Caco-2 (cell line): ENCODE data around the gene SULT2B1. TPM values are rescaled to one million over a fixed set of nuclear protein-coding genes. Genes with fewer than 3 reads are reported as not detected.
A peak's percentile ranks its signal among the peaks of the same experiment; 100 is the strongest.
"Not testable (repeated sequence)": the region's sequence is repeated elsewhere in the genome, so short reads cannot be mapped to it uniquely, and the experiment has no call there.

Experiments
- BruUV-seq: library from RNA; stranded (reverse); fragments of 400-500 nt; replicated peaks from 2 replicates; lab custom pipeline; 2021; lab: Mats Ljungman, UMichigan
- CTCF ChIA-PET: fragments of 300-600 bp; sonication (Branson Sonifier 250); formaldehyde crosslinking; loops from one replicate; lab custom pipeline; 2022; ENCODE audit warnings: antibody characterized with exemption; lab: Charles Lee
- POLR2A ChIA-PET: fragments of 300-600 bp; sonication (Branson Sonifier 250); formaldehyde crosslinking; loops from one replicate; lab custom pipeline; 2022; ENCODE audit warnings: antibody characterized with exemption; lab: Charles Lee
- DNase-seq, 2 experiments: peaks; one replicate each; pipeline versions ENCODE4 v3.0.0 to v3.0.0-alpha.2; 2020 to 2022
- H3K27me3 ChIP-seq: replicated peaks from 2 replicates; pipeline ENCODE4 v1.6.0; 2011; ENCODE audit warnings: low read length; ENCODE audit not compliant: control insufficient read depth, insufficient read depth
- H3K36me3 ChIP-seq: 2 replicates; pipeline ENCODE4 v1.5.1; 2011; ENCODE audit warnings: low read length; ENCODE audit not compliant: control insufficient read depth, insufficient read depth
- H3K4me1 ChIP-seq: fragments of 250-450 bp; sonication (Bioruptor Pico); 2 replicates; pipeline ENCODE4 v1.5.1; 2020; ENCODE audit warnings: mild to moderate bottlenecking
- H3K4me3 ChIP-seq: 2 replicates; pipeline ENCODE4 v1.5.1; 2011; ENCODE audit warnings: low read depth, mild to moderate bottlenecking, control low read depth, low read length
- H3K9me3 ChIP-seq: fragments of 250-450 bp; sonication (Bioruptor Pico); 2 replicates; pipeline ENCODE4 v1.5.1; 2020; ENCODE audit warnings: mild to moderate bottlenecking, moderate library complexity
- H3K27ac Mint-ChIP-seq: one replicate; pipeline ENCODE4 v1.8.0; 2022; ENCODE audit warnings: mixed read lengths; ENCODE audit not compliant: unreplicated experiment
- H3K27me3 Mint-ChIP-seq: one replicate; pipeline ENCODE4 v1.8.0; 2022; ENCODE audit warnings: mixed read lengths; ENCODE audit not compliant: insufficient read depth, unreplicated experiment
- H3K36me3 Mint-ChIP-seq: one replicate; pipeline ENCODE4 v1.8.0; 2022; ENCODE audit warnings: mild to moderate bottlenecking, mixed read lengths; ENCODE audit not compliant: insufficient read depth, unreplicated experiment
- H3K4me1 Mint-ChIP-seq: one replicate; pipeline ENCODE4 v1.8.0; 2022; ENCODE audit warnings: low read depth, mixed read lengths; ENCODE audit not compliant: unreplicated experiment
- H3K4me3 Mint-ChIP-seq: one replicate; pipeline ENCODE4 v1.8.0; 2022; ENCODE audit warnings: mild to moderate bottlenecking, moderate library complexity, mixed read lengths; ENCODE audit not compliant: unreplicated experiment
- H3K9me3 Mint-ChIP-seq: one replicate; pipeline ENCODE4 v1.8.0; 2022; ENCODE audit warnings: mixed read lengths; ENCODE audit not compliant: unreplicated experiment
- intact Hi-C: fragments of 100-400 bp; cut with micrococcal nuclease; formaldehyde crosslinking; loops from one replicate; pipeline ENCODE4 v1.10.0; 2022; ENCODE audit not compliant: unreplicated experiment
- total RNA-seq: library from RNA; stranded (reverse); gene quantifications from 2 replicates; pipeline ENCODE4 v1.2.3, GENCODE V29; 2022
- TF ChIP-seq, protein P1 (sequence below), 2 experiments: fragments of 200-600 bp in 1 of 2; IDR thresholded peaks; 1 replicate in 1 of 2; 2 replicates in 1 of 2; pipeline versions ENCODE4 v1.5.1 to v1.8.0; 2011 to 2022; ENCODE audit warnings: antibody characterized with exemption in 1 of 2, control low read depth in 1 of 2, inconsistent platforms in 1 of 2, low read depth in 1 of 2, low read length in 1 of 2, mild to moderate bottlenecking in 1 of 2, moderate library complexity in 1 of 2; ENCODE audit not compliant: insufficient read depth in 1 of 2, severe bottlenecking in 1 of 2, unreplicated experiment in 1 of 2

SULT2B1 gene
- total RNA-seq, 1 experiment from 2014 or later: 1.4 TPM

DNA sequence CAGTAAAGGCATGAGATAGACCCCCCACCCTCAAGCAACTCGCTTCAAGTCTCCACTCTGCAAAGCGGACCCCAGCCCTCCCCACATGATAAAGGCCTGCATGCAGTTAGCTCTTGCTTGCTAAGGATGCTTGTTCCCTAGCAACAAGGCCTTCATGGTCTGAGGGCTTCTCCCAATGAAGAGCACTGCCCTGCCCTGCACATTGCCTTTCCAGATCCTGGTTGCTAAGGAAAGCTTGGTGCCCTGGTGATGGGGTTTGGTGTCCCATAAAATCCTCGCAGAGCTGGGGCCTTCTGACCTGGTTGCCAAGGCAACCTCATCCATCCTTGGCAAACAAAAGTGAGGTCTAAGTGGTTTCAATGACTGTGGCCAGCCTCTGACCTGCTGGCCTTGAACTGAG lies 79.3 kb downstream of the SULT2B1 start:
- H3K4me1 Mint-ChIP-seq: peaks cover 35% of the 10 kb centered on the region
- H3K27me3 Mint-ChIP-seq: no peaks in the 10 kb centered on the region
- H3K9me3 ChIP-seq: no peaks in the 10 kb centered on the region
- no TSS peak for BruUV-seq
- no peaks in the 10 kb centered on the region for H3K9me3 Mint-ChIP-seq
- H3K4me3 ChIP-seq: no peak overlapping the region
- intact Hi-C loops: no loop called here
- peak overlapping the region; percentile 38 for H3K4me3 Mint-ChIP-seq
- H3K36me3 Mint-ChIP-seq: peaks cover 87% of the 10 kb centered on the region
- TF ChIP-seq, protein P1, sequence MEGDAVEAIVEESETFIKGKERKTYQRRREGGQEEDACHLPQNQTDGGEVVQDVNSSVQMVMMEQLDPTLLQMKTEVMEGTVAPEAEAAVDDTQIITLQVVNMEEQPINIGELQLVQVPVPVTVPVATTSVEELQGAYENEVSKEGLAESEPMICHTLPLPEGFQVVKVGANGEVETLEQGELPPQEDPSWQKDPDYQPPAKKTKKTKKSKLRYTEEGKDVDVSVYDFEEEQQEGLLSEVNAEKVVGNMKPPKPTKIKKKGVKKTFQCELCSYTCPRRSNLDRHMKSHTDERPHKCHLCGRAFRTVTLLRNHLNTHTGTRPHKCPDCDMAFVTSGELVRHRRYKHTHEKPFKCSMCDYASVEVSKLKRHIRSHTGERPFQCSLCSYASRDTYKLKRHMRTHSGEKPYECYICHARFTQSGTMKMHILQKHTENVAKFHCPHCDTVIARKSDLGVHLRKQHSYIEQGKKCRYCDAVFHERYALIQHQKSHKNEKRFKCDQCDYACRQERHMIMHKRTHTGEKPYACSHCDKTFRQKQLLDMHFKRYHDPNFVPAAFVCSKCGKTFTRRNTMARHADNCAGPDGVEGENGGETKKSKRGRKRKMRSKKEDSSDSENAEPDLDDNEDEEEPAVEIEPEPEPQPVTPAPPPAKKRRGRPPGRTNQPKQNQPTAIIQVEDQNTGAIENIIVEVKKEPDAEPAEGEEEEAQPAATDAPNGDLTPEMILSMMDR (IDR thresholded peaks at IDR 0.05; ENCODE audit: insufficient read depth in 1 of 2, low read depth in 1 of 2, low read length in 1 of 2, severe bottlenecking in 1 of 2, unreplicated experiment in 1 of 2): no peak
- ChIA-PET CTCF (no interaction called here), POLR2A (interaction anchor here (0.5 to 1.1 kb wide), 3 partner anchors 12 to 138 kb away, joined by 3 to 4 read pairs (median 3); partner anchors contain the start of genes RPL18 and SPHK2)
- peak in 1 of 2 experiments; percentile 43 for DNase-seq
- peak overlapping the region; percentile 93 for H3K27ac Mint-ChIP-seq
- H3K4me1 ChIP-seq: peaks cover 62% of the 10 kb centered on the region
- no peaks in the 10 kb centered on the region for H3K27me3 ChIP-seq
- H3K36me3 ChIP-seq: 0 out of 2 replicates have a peak, but pooled peaks cover 1% of the 10 kb centered on the region

DNA sequence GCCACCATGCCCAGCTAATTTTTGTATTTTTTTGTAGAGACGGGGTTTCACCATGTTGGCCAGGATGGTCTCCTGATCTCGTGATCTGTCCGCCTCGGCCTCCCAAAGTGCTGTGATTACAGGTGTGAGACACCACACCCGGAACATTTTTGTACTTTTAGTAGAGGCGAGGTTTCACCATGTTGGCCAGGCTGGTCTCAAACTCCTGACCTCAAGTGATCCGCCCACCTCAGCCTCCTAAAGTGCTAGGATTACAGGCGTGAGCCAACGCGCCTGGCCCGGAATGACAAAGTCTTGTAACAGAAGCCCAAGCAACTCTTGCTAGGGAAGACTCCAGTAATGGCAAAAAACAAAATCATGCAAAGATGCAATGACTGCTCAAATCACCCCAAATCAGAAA lies 80.3 kb downstream of the SULT2B1 start:
- H3K9me3 Mint-ChIP-seq, H3K4me3 ChIP-seq, DNase-seq, intact Hi-C loops, H3K27me3 ChIP-seq, H3K27me3 Mint-ChIP-seq, CTCF ChIA-PET, H3K9me3 ChIP-seq, BruUV-seq, H3K36me3 ChIP-seq: not testable (repeated sequence)
- H3K4me1 Mint-ChIP-seq: peaks cover 33% of the 10 kb centered on the region
- H3K4me1 ChIP-seq: peaks cover 53% of the 10 kb centered on the region
- H3K36me3 Mint-ChIP-seq: peaks cover 83% of the 10 kb centered on the region
- H3K27ac Mint-ChIP-seq: peak overlapping the region; percentile 93
- POLR2A ChIA-PET: interaction anchor here (0.5 to 2.5 kb wide), 3 partner anchors 8 to 708 kb away, joined by 3 to 21 read pairs (median 6); partner anchors contain the start of genes RPL18 and SPHK2
- H3K4me3 Mint-ChIP-seq: peak overlapping the region; percentile 50

DNA sequence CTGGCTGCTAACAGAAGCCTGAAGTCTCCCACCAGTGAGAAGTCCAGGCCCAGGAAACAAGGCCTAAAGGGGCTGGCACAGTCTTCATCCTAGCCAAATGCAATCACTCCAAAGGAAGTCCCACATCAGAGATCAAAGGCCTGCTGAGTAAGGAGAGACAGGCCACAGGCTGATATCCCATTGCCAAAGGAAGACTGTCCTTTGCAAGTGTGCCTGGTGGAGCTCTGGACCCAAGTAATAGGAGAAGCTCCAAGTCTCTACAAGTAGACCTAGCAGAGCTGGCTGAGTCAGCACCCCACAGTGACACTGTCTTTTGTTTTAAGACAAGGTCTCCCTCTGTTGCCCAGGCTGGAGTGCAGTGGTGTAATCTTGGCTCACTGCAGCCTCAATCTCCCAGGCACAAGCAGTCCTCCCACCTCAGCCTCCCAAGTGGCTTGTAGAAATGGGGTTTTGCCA lies 80.7 kb downstream of the SULT2B1 start:
- Histone ChIP-seq H3K27me3 (no peaks in the 10 kb centered on the region), H3K4me1 (peaks cover 48% of the 10 kb centered on the region), H3K36me3 (0 out of 2 replicates have a peak, but pooled peaks cover 1% of the 10 kb centered on the region), H3K4me3 (no peak overlapping the region), H3K9me3 (no peaks in the 10 kb centered on the region)
- TF ChIP-seq, protein P1 (IDR thresholded peaks at IDR 0.05; ENCODE audit: insufficient read depth in 1 of 2, low read depth in 1 of 2, low read length in 1 of 2, severe bottlenecking in 1 of 2, unreplicated experiment in 1 of 2): no peak
- Mint-ChIP-seq H3K9me3 (no peaks in the 10 kb centered on the region), H3K27me3 (no peaks in the 10 kb centered on the region), H3K36me3 (peaks cover 83% of the 10 kb centered on the region), H3K4me1 (peaks cover 29% of the 10 kb centered on the region), H3K4me3 (peak overlapping the region; percentile 80), H3K27ac (peak overlapping the region; percentile 93)
- DNase-seq: peak in 1 of 2 experiments; percentile 48
- POLR2A ChIA-PET: interaction anchor here (2.5 to 2.6 kb wide), 2 partner anchors 9 to 15 kb away, joined by 21 to 37 read pairs; partner anchors contain the start of genes RPL18 and SPHK2
- CTCF ChIA-PET: interaction anchor here (0.7 kb wide), 1 partner anchor 73 kb away, joined by 3 read pairs; no protein-coding TSS in a partner anchor
- BruUV-seq: no TSS peak
- intact Hi-C loops: loop anchor here (1.0 kb wide), 2 partner anchors 8 to 78 kb away; no protein-coding TSS in a partner anchor
